ENCODE data around the gene ERBB2. TPM values are rescaled to one million over a fixed set of nuclear protein-coding genes. Genes with fewer than 3 reads are reported as not detected.
A peak's percentile ranks its signal among the peaks of the same experiment; 100 is the strongest.

ERBB2 gene
- total and polyA plus RNA-seq, 9 of the 15 experiments (the other 6 are each of a cell fraction or from before 2014, with no cell fraction given), result 0.74 to 5.6 (median 3.3) TPM

GRCh38 chr17:39742856-39743436 lies 43.1 kb downstream of the ERBB2 start:
- Histone ChIP-seq H3K4me2 (ENCODE audit: insufficient read depth, low read length) (no peak overlapping the region), H3K9me3 (replicated peaks; ENCODE audit: control insufficient read depth, insufficient read depth, low read depth, low read length) (no peaks in the 10 kb centered on the region), H3K9ac (ENCODE audit: insufficient read depth in 1 of 2, low read depth in 2 of 2, low read length in 2 of 2) (peak overlapping the region in 1 of 2 experiments; percentile 31; a peak in 1 of 4 replicates), H3K36me3 (ENCODE audit: control insufficient read depth, insufficient read depth, low read length) (no peaks in the 10 kb centered on the region), H3K27ac (ENCODE audit: extremely low read depth, low read depth, low read length) (no peak overlapping the region), H3K4me3 (no peak overlapping the region), H3K4me1 (replicated peaks in 1 of 2; ENCODE audit: control insufficient read depth in 2 of 2, insufficient read depth in 2 of 2, low read length in 2 of 2) (peaks cover 17 to 50% of the 10 kb centered on the region in 2 experiments), H3K79me2 (ENCODE audit: control insufficient read depth, insufficient read depth, low read length) (no peaks in the 10 kb centered on the region), H3K27me3 (ENCODE audit: control insufficient read depth in 2 of 2, insufficient read depth in 2 of 2, low read length in 2 of 2) (no peaks in the 10 kb centered on the region), H3K9me1 (ENCODE audit: control insufficient read depth, insufficient read depth, low read length) (no peaks in the 10 kb centered on the region), H2AFZ (ENCODE audit: low read depth, low read length) (no peak overlapping the region), H4K20me1 (replicated peaks; ENCODE audit: control insufficient read depth, insufficient read depth, low read length) (no peaks in the 10 kb centered on the region)
- WGBS (ENCODE audit: insufficient coverage, low coverage, missing lambda C conversion rate), result 43% methylated on average over 19 of the region's 21 CpGs
- BruUV-seq (replicated peaks), result no TSS peak
- TF ChIP-seq XRCC5 (IDR thresholded peaks at IDR 0.05; ENCODE audit: low read depth, low read length) (no peak), EGR1 (conservative IDR thresholded peaks at IDR 0.05) (0 out of 2 replicates have a peak, but pooled peaks have one; percentile 11)
- FAIRE-seq (no peak), ATAC-seq (no peak), DNase-seq (ENCODE audit: extremely low read depth in 1 of 4, low spot score in 3 of 4) (no peak)
- in situ Hi-C loops (cut with MboI), result no loop called here
- ChIA-PET POLR2A (no interaction called here), CTCF (ENCODE audit: low intra/inter-chr PET ratio) (no interaction called here)
- intact Hi-C loops (cut with micrococcal nuclease), result no loop called here

- TF ChIP-seq ZFP36 (IDR thresholded peaks at IDR 0.05; ENCODE audit: low read depth, low read length, partially characterized antibody), result peak; percentile 60
- TF ChIP-seq HDAC3 (IDR thresholded peaks at IDR 0.05; ENCODE audit: borderline replicate concordance, partially characterized antibody), result no peak
- TF ChIP-seq BCOR (IDR thresholded peaks at IDR 0.05), result peak; percentile 59; the same call in 1 of the 2 replicates
- DNase-seq (ENCODE audit: extremely low read depth in 1 of 4, low spot score in 3 of 4), result no peak
- Histone ChIP-seq H3K4me2 (ENCODE audit: insufficient read depth, low read length) (no peak overlapping the region), H3K27me3 (ENCODE audit: control insufficient read depth in 2 of 2, insufficient read depth in 2 of 2, low read length in 2 of 2) (no peaks in the 10 kb centered on the region), H3K4me3 (no peak overlapping the region), H3K9ac (ENCODE audit: insufficient read depth in 1 of 2, low read depth in 2 of 2, low read length in 2 of 2) (peak overlapping the region in 1 of 2 experiments; percentile 41; a peak in 1 of 4 replicates), H3K27ac (ENCODE audit: extremely low read depth, low read depth, low read length) (no peak overlapping the region), H3K4me1 (replicated peaks in 1 of 2; ENCODE audit: control insufficient read depth in 2 of 2, insufficient read depth in 2 of 2, low read length in 2 of 2) (peaks cover 13 to 39% of the 10 kb centered on the region in 2 experiments), H3K9me3 (replicated peaks; ENCODE audit: control insufficient read depth, insufficient read depth, low read depth, low read length) (no peaks in the 10 kb centered on the region), H3K9me1 (ENCODE audit: control insufficient read depth, insufficient read depth, low read length) (no peaks in the 10 kb centered on the region), H3K79me2 (ENCODE audit: control insufficient read depth, insufficient read depth, low read length) (no peaks in the 10 kb centered on the region), H4K20me1 (replicated peaks; ENCODE audit: control insufficient read depth, insufficient read depth, low read length) (no peaks in the 10 kb centered on the region), H2AFZ (ENCODE audit: low read depth, low read length) (no peak overlapping the region), H3K36me3 (ENCODE audit: control insufficient read depth, insufficient read depth, low read length) (no peaks in the 10 kb centered on the region)
- intact Hi-C loops (cut with micrococcal nuclease), result no loop called here
- BruUV-seq (replicated peaks), result no TSS peak
- ChIA-PET POLR2A (interaction anchor here (0.6 to 1.8 kb wide), 3 partner anchors 10 to 505 kb away, joined by 3 to 6 read pairs (median 5); no protein-coding TSS in a partner anchor), CTCF (ENCODE audit: low intra/inter-chr PET ratio) (no interaction called here)
- WGBS (ENCODE audit: insufficient coverage, low coverage, missing lambda C conversion rate), result 52% methylated on average over 16 of the region's 16 CpGs
- FAIRE-seq, result no peak
- ATAC-seq, result no peak
- in situ Hi-C loops (cut with MboI), result no loop called here
Observed at GRCh38 chr17:39744075-39744835, 44.4 kb downstream of the ERBB2 start.
